A172 (cell line): ENCODE results near the gene SS18L1. TPM values are rescaled to one million over a fixed set of nuclear protein-coding genes. Genes with fewer than 3 reads are reported as not detected.

Source experiments
- DNase-seq: peaks from one replicate; pipeline ENCODE4 v3.0.0-alpha.2; 2015; ENCODE audit warnings: low spot score
- total RNA-seq: library from RNA; depleted of rRNA; stranded (reverse); fragments of >200 nt; shearing (Covaris generic); gene quantifications from 2 replicates; pipeline ENCODE4 v1.2.3, GENCODE V29; 2014

The SS18L1 gene
- total RNA-seq, 1 experiment from 2014 or later, result 8.5 TPM

DNA sequence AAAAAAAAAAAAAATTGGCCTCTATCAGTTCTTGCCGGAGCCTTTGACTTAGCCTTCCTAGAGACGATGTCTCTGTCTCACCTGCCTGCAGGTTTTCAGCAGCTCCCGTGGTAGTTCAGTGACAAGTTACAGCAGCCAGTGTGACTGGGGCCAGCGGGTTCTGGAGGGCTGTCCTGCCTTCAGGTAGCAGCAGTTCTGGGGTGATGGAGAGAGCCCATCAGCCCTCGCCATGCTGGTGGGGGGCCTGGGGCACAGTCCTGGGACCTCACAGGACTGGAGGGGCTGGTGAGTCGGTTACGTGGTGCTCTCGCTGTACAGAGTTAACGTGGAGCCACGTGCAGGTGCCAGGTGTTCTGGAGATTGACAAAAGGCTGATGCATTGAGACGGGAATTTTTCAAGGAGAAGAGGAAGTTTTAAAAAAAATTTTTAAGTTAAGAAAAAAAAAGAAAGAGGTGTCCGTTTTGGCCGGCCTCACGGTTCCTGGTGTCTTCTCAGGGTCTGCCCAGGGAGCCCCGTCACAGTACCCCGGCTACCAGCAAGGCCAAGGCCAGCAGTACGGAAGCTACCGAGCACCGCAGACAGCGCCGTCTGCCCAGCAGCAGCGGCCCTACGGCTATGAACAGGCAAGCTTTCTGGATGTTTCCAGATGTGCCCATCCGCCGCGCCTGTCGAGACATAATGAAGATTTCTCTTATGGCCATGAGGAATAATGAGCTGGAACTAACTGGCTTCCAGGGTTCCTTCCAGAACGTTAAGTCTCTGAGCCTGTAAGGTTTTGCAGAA lies 30.6 kb downstream of the SS18L1 start:
- DNase-seq, result no peak

DNA sequence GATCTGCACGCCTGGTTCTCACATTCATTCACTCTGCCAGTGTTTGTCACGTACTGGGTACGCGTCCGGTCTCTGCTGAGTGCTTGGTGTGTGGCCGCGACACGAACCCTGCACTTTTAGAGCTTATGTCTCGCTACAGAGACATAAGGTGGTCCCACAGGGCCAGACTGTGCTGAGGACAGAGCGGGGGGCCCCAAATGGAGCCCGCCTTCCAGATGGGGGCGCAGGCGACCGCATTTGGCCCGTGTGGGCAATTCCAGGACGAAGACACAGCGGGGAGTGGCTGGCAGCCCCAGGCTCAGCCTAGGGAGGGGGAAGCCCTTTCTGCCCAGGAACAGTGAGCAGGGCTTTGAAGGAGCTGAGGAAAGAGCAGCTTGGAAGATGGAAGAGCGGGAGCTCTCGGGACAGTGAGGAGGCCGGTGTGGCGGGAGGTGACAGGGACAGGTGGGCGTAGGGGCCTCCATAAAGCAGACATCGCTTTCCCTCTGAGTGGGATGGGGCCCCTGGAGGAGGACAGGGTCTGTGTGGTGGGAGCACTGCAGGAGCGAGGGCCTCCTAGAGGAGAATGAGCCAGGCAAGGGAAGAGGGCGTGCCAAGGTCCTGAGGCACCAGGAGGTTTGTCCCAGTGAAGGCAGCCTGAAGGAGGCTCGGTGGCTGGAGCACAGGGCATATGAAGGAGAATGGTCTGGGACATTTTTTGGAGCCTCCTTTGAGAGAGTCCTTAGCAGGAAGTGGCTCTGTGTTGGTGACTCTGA lies 31.5 kb downstream of the SS18L1 start:
- DNase-seq, result no peak

DNA sequence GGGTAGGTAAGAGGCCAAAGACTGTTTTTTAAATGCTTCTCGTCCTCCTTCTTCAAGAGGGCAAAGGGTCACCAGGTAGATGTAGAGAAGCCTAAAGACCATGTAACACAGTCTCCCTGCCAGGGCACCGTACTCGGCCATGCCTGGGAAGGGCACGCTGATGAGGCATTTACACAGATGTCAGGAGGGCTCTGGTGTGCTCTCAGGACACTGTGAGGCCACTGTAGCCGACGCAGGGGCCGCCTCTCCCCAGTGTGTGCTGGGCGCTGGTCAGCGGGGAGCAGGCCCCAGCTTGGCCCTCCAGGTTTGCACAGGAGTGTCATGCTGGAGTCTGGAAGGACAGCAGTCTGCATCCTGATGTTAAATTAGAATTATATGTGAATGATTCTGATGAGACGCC lies 32.1 kb downstream of the SS18L1 start:
- DNase-seq, result no peak

GRCh38 chr20:62176866-62177265 lies 33.3 kb downstream of the SS18L1 start:
- no peak for DNase-seq

DNA sequence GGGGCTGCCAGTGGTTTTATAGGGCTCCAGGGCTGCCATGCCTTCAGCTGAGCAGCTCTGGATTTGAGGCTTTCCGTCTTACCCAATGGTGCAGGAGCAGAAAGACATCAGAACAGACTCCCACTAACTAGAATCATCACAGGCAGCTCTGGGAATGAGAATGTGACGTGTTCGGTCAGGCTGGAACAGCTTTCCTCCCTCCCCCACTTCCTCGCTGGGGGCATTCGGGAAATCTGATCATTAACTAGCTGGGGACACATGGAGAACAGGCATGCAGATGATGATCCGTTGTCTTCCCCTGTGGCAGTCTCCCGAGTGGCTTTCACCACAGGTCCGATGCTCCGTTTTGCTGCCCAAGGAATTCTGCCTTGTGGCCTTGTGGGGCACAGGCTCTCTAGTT lies 33.7 kb downstream of the SS18L1 start:
- no peak for DNase-seq

GRCh38 chr20:62178316-62179161 lies 35.0 kb downstream of the SS18L1 start:
- DNase-seq, result no peak

- no peak for DNase-seq
Observed at GRCh38 chr20:62179162-62179504, 35.6 kb downstream of the SS18L1 start.

DNA sequence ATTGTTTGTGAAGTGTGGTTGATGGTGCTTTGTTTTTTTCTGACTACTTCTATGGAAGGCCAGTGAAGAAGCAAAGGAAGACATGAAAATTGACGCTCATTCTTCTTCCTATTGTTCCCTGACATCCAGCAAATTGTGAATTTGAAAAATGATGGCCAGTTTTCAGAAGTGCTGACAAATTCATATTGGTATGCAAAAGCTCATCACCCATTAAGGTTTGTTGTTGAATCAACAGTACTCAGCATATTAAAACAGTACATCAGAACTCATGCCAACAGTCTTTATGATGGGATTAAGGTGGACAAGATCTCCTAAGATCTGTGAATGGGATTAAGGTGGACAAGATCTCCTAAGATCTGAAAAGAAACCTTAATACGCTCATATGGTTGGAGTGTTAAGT lies 38.2 kb downstream of the SS18L1 start:
- no peak for DNase-seq

DNA sequence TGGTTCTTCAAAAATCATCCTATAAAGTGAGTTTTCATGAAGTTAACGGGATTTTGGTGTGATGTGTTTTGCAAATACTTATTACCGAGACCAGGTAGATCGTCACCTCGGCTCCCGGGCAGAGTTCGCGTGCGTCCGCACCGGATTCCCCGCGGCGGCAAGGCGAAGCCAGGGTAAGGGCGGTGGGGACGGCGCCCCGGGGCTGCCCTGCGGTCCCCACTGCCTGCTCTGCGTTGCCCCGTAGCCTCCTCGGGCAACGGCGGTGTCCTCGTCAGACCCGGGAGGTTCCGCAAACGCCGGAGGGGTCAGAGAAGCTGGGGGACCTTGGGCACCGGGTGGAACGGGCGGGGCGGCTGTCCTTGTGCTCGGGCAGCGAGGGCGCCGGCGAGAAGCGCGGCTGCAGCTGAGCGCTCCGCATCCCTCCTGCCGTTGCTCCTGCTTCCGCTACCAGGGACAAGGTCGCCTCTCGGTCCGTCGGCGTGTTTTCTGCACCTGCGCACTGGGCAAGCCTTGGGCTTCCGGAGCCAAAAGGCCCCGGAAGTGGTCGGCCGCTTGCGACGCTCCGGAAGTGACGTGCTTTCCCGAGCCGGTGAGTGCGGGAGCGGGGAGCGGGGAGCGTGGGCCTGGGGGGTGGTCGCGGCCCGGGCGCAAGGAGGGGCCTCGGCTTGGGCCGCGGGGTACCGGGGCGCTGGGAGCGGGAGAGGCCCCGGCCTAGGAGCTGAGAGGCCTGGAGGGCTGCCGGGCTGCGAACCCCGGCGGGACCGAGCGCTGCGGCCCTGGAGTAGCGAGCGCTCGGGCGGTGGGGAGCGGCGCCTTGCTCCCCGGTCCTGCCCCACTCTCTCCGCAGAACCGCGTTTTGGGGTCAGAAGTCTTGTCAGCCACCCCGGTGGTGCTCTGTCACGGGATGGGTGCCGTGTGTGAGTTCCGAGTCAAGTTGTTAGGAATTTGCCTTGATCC lies 39.2 kb downstream of the SS18L1 start, which contains the start of gene MTG2:
Gene MTG2 (plus strand): TSS at position 560 of the 957 bp plus-strand sequence. CDS start 10,393 bp downstream, outside the sequence.
- peak; percentile 93 for DNase-seq

DNA sequence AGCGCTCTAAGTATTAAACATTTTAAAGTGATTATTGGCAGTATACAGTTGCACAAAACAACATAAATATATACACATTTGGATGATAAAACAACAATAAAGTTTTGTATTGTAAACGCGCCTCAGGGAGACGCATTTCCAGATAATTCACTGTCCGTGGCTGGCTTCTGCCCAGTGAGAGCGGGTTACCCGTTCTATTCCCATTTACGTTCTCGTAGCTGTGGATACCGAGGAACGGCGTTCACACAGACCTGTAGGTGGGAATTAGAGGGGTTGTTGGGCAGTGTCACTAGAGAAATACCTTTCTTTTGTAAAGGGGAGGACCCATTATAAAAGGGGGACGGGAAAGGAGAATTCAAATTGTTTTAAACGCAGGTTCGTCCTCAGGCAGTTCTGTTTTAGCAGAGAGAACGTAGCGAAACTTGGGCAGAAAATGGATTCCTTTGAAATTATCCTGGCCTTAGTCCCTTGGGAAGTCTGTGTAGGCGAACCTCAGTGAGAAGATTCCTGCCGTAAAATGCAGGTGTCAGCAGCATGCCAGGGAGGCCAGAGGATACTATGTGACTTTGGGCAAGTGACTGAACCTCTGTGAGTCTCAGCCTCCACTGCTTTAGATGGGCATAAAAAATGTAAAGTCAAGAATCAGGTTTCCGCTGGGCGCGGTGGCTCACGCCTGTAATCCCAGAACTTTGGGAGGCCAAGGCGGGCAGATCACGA lies 40.0 kb downstream of the SS18L1 start:
- DNase-seq, result no peak

GRCh38 chr20:62186096-62186426 lies 42.5 kb downstream of the SS18L1 start:
- no peak for DNase-seq

GRCh38 chr20:62186887-62187866 lies 43.6 kb downstream of the SS18L1 start:
- DNase-seq, result no peak

DNA sequence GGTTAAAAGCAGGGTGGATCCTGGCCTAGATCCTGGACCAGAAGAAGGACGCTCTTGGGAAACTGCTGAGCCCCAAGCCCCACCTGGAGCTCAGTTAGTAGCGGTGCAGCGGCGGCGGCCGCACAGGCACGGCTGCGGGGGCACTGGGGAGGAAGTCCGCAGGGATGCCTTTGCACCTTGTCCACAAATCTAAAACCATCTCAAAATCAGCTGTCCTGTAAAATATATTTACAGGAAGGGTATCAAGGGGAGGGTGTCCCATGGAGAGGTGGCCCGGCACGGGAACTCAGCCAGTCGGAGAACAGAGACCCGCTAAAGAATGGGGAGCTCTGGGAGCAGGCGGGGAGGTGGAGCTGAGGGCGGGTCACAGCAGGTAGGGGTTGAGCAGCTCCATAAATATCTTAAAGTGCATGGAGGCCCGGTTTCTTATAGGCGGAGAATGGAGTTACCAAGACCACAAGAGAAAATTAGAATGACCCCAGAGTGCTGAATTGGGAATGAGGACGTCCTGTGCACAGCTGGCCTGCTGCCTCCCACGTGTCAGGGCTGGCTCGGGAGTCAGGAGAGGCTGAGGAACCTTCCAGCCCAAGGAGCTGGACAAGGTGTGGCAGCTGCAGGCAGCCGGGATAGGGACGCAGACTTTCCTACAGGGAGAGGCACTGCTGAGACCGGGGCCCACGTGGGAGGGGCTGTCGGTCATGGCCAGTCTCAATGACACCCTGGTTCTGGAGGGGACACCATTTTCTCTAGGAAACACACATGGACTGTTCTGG lies 47.3 kb downstream of the SS18L1 start:
- no peak for DNase-seq

DNA sequence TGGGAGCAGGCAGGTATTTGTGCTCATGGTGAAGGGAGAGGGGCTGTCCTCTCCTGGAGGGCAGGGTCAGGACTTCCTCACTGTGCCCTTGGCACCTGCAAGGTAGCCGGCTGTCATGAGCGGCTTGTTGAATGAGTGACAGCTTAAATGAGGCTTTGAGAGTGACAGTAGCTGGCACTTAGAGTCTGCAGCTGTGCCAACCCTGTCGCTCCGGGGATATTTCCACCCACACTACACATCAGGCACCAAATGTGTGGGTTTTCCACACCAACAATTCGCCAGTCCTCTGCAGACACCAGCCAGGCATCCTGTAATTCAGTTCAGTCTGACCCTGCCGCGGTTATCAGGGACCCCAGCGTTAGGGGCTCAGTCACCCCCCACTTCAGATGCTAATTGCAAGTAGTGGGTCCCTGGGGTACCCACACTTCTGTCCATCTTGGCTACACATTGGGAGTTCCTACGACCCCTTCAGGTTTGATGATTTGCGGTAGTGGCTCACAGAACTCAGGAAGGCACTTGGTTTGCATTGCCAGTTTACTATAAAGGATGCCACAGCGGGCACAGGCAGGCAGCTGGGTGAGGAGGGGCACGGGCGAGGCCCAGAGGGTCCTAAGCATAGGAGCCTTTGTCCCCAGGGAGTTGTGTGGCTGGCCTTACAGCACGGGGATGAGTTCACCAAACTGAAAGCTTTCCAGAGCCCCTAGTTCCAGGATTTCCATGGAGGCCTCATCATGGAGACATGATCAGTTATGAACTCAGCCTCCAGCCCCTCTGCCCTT lies 48.4 kb downstream of the SS18L1 start:
- DNase-seq, result no peak

- DNase-seq, result no peak
Observed at GRCh38 chr20:62192635-62193034, 49.1 kb downstream of the SS18L1 start.

DNA sequence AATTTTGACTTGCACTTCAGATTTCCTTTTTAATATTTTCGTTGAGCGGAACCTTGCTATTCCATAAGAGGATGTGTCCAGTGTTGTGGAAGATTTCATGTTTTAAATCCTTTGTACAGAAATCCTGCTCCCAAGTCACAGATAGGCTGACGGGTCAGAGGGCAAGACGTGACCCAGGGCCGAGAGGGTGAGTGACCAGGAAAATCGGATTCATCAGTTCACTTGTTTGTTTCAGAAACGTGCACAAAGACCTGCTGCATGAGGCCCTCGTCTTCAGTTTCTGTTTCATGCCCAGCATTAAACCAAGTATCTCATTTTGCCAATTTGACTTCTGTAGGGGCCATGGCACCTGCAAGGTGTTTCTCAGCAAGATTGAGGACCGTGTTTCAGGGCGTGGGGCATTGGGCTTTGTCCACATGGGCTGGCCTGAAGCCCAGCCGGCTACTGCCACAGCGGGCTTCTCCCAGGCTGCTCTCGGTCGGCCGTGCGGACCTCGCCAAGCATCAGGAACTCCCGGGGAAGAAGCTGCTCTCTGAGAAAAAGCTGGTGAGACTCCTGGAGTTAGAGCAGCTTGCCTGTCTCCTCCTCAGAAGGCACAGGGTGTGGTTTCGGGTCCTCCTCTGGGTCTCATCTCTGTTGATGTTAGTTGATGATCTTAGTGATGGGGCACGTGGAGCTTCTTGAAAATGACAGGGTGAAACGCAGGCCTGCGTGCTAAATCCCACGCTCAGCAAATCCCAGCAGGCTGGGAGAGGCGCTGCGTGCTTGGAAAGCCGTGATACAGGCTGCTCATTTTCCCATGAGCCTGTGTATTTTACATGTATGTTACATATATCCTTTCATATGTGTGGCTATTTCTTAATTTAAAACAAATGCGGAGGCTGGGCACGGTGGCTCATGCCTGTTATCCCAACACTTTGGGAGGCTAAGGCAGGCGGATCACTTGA lies 49.8 kb downstream of the SS18L1 start:
- no peak for DNase-seq

DNA sequence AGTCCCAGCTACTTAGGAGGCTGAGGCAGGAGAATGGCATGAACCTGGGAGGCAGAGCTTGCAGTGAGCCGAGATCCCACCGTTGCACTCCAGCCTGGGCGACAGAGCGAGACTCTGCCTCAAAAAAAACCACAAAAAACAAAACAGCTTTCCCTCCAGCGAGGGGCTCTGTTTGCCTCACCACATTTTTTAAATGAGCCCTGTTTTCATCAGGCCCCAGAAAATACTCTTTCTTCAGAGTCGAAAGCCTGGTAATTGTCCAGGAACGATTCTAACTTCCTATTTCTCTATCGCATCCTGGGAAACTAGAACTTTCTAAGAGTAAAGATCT lies 51.5 kb downstream of the SS18L1 start:
- DNase-seq, result no peak
